Keratinocyte (primary cell): Measurements from ENCODE around the gene TEX13B. TPM values are rescaled to one million over a fixed set of nuclear protein-coding genes. Genes with fewer than 3 reads are reported as not detected.
"Not testable (repeated sequence)": the region's sequence is repeated elsewhere in the genome, so short reads cannot be mapped to it uniquely, and the experiment has no call there.

Experiments
- DNase-seq: peaks from one replicate; pipeline ENCODE4 v3.0.0-alpha.2; 2011; ENCODE audit warnings: low read depth, missing footprints, low spot score
- FAIRE-seq: peaks from 2 replicates; lab custom pipeline; 2011; peaks lifted over from hg19 to GRCh38; lab: Jason Lieb, UNC
- H2AFZ ChIP-seq: 2 replicates; pipeline ENCODE4 v1.6.0; 2012; ENCODE audit warnings: low read length, control low read depth, inconsistent platforms; ENCODE audit not compliant: control insufficient read depth
- H3K27ac ChIP-seq: 2 replicates; pipeline ENCODE4 v1.5.1; 2011; ENCODE audit warnings: low read length; ENCODE audit not compliant: control insufficient read depth, insufficient read depth
- H3K27me3 ChIP-seq: 3 replicates; pipeline ENCODE4 v1.6.0; 2011; ENCODE audit warnings: low read length; ENCODE audit not compliant: control insufficient read depth, insufficient read depth; ENCODE audit errors: extremely low read depth
- H3K36me3 ChIP-seq, 2 experiments: 2 replicates in 1 of 2; 3 replicates in 1 of 2; pipeline ENCODE4 v1.5.1; 2011; ENCODE audit warnings: low read length in 2 of 2, mild to moderate bottlenecking in 1 of 2; ENCODE audit not compliant: control insufficient read depth in 2 of 2, insufficient read depth in 2 of 2; ENCODE audit errors: extremely low read depth in 1 of 2
- H3K4me1 ChIP-seq: 3 replicates; pipeline ENCODE4 v1.5.1; 2011; ENCODE audit warnings: low read length; ENCODE audit not compliant: control insufficient read depth, insufficient read depth; ENCODE audit errors: extremely low read depth
- H3K4me2 ChIP-seq: 3 replicates; pipeline ENCODE4 v1.6.0; 2011; ENCODE audit warnings: low read depth, low read length; ENCODE audit not compliant: control insufficient read depth, insufficient read depth; ENCODE audit errors: extremely low read depth
- H3K4me3 ChIP-seq, 3 experiments: fragments of 200-600 bp in 1 of 3; sonication (generic) in 1 of 3; 2 replicates in 2 of 3; 3 replicates in 1 of 3; pipeline ENCODE4 v1.5.1; 2011 to 2016; ENCODE audit warnings: low read length in 3 of 3, mild to moderate bottlenecking in 3 of 3, control low read depth in 2 of 3, inconsistent platforms in 1 of 3, low read depth in 1 of 3, mixed read lengths in 1 of 3, mixed run types in 1 of 3, moderate library complexity in 1 of 3; ENCODE audit not compliant: control insufficient read depth in 2 of 3, insufficient read depth in 2 of 3; ENCODE audit errors: extremely low read depth in 1 of 3
- H3K79me2 ChIP-seq: 2 replicates; pipeline ENCODE4 v1.6.0; 2012; ENCODE audit warnings: low read length; ENCODE audit not compliant: control insufficient read depth, insufficient read depth
- H3K9ac ChIP-seq: 3 replicates; pipeline ENCODE4 v1.6.0; 2011; ENCODE audit warnings: low read length; ENCODE audit not compliant: control insufficient read depth, insufficient read depth; ENCODE audit errors: extremely low read depth
- H3K9me1 ChIP-seq: 3 replicates; pipeline ENCODE4 v1.6.0; 2011; ENCODE audit warnings: low read length; ENCODE audit not compliant: control insufficient read depth, insufficient read depth; ENCODE audit errors: extremely low read depth
- H3K9me3 ChIP-seq: 2 replicates; pipeline ENCODE4 v1.5.1; 2012; ENCODE audit warnings: low read depth, low read length; ENCODE audit not compliant: control insufficient read depth
- H4K20me1 ChIP-seq: 3 replicates; pipeline ENCODE4 v1.6.0; 2011; ENCODE audit warnings: low read length; ENCODE audit not compliant: control insufficient read depth, insufficient read depth; ENCODE audit errors: extremely low read depth
- CTCF ChIP-seq, 3 experiments: IDR thresholded peaks in 1 of 3; conservative IDR thresholded peaks in 1 of 3; optimal IDR thresholded peaks in 1 of 3; 2 replicates in 2 of 3; 3 replicates in 1 of 3; pipeline versions ENCODE3 to v1.5.1; 2011; ENCODE audit warnings: low read length in 3 of 3, mild to moderate bottlenecking in 3 of 3, moderate library complexity in 2 of 3, control low read depth in 1 of 3, inconsistent platforms in 1 of 3; ENCODE audit not compliant: insufficient read depth in 2 of 3; ENCODE audit errors: extremely low read depth in 1 of 3
- EZH2 ChIP-seq: IDR thresholded peaks from one replicate; pipeline ENCODE4 v1.6.1; 2012; ENCODE audit warnings: inconsistent platforms, mild to moderate bottlenecking, low read length, moderate library complexity
- dilution Hi-C: fragments of 300-500 bp; cut with MboI; formaldehyde crosslinking; loops from one replicate; pipeline ENCODE4 v1.7.0; 2020; ENCODE audit warnings: low sequenced_read_pairs; ENCODE audit not compliant: extremely low pct_ligation_motif_present
- polyA plus RNA-seq, 5 experiments: library from polyadenylated mRNA; depleted of rRNA in 3 of 5; stranded (reverse) in 3 of 5; stranded (forward) in 1 of 5; unstranded in 1 of 5; fragments of >200 nt; gene quantifications; 1 replicate in 1 of 5; 2 replicates in 3 of 5; 3 replicates in 1 of 5; pipeline versions ENCODE4 v1.2.1 to v1.2.3, GENCODE V29; 2011 to 2012; ENCODE audit warnings: missing spikeins in 2 of 5, low read depth in 1 of 5, low replicate concordance in 1 of 5

Gene TEX13B
- polyA plus RNA-seq, 1 donor (not counting 4 experiments of a cell fraction or from before 2014, with no cell fraction given) = not detected

- no peak overlapping the region for H3K4me3 ChIP-seq
- FAIRE-seq (no peak), DNase-seq (no peak)
- H3K9me1 ChIP-seq = no peaks in the 10 kb centered on the region
- no peak for TF ChIP-seq CTCF (optimal IDR thresholded peaks at IDR 0.05 in 1 of 3, IDR thresholded peaks at IDR 0.05 in 1 of 3, conservative IDR thresholded peaks at IDR 0.05 in 1 of 3; ENCODE audit: extremely low read depth in 1 of 3, insufficient read depth in 2 of 3, low read length in 3 of 3)
- TF ChIP-seq EZH2 = no peak
- H3K27ac ChIP-seq = no peak overlapping the region
- H2AFZ ChIP-seq = no peak overlapping the region
- no peak overlapping the region for H3K9ac ChIP-seq
- no peak overlapping the region for H3K4me2 ChIP-seq
- no peaks in the 10 kb centered on the region for H3K27me3 ChIP-seq
- no peaks in the 10 kb centered on the region for H3K9me3 ChIP-seq
- dilution Hi-C loops = no loop called here
- no peaks in the 10 kb centered on the region for H3K4me1 ChIP-seq
- peaks cover 4% of the 10 kb centered on the region for H4K20me1 ChIP-seq
- H3K79me2 ChIP-seq = no peaks in the 10 kb centered on the region
- H3K36me3 ChIP-seq = no peaks in the 10 kb centered on the region
These were observed 13.5 kb downstream of the TEX13B start for GRCh38 chrX:107968623-107969022.

- H3K4me2 ChIP-seq, H3K4me3 ChIP-seq, H4K20me1 ChIP-seq, FAIRE-seq, DNase-seq, H3K9ac ChIP-seq, H3K27ac ChIP-seq, dilution Hi-C loops, H3K27me3 ChIP-seq, H3K4me1 ChIP-seq, H2AFZ ChIP-seq, H3K9me1 ChIP-seq, H3K9me3 ChIP-seq, H3K36me3 ChIP-seq: not testable (repeated sequence)
- H3K79me2 ChIP-seq = peaks cover 21% of the 10 kb centered on the region
These were observed 26.8 kb downstream of the TEX13B start for GRCh38 chrX:107955337-107955736.

DNA sequence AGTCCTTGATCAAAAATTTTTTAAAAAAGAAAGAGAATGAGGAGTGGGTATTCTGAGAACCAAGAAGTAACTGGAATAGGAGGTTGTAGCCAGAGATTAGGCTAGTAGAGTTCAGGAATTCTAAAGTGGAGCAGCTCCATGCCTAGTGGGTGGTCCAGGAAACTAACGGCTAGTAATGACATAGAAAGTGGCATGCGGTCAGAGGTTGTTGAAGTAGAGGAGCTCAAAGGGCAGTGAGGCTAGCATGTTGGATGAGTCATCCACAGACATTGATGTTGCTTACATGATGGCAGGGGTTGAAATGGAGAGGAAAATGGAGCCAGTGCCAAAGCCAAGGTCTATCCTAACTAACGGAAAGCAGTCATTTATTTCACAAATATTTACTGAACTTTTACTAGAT, 42.1 kb downstream of the TEX13B start:
- Histone ChIP-seq H3K4me1 (no peaks in the 10 kb centered on the region), H2AFZ (no peak overlapping the region), H3K79me2 (peaks cover 17% of the 10 kb centered on the region), H3K4me2 (no peak overlapping the region), H4K20me1 (no peaks in the 10 kb centered on the region), H3K9ac (no peak overlapping the region), H3K36me3 (peaks cover 0 to 3% of the 10 kb centered on the region in 2 experiments), H3K4me3 (no peak overlapping the region), H3K27me3 (no peaks in the 10 kb centered on the region), H3K9me3 (no peaks in the 10 kb centered on the region), H3K9me1 (no peaks in the 10 kb centered on the region), H3K27ac (no peak overlapping the region)
- DNase-seq (no peak), FAIRE-seq (no peak)
- no peak for TF ChIP-seq EZH2
- no peak for TF ChIP-seq CTCF (optimal IDR thresholded peaks at IDR 0.05 in 1 of 3, IDR thresholded peaks at IDR 0.05 in 1 of 3, conservative IDR thresholded peaks at IDR 0.05 in 1 of 3; ENCODE audit: extremely low read depth in 1 of 3, insufficient read depth in 2 of 3, low read length in 3 of 3)
- dilution Hi-C loops = no loop called here
